Left ventricle myocardium inferior (tissue), 1 donor: ENCODE data around the gene BSPH1. TPM values are rescaled to one million over a fixed set of nuclear protein-coding genes. Genes with fewer than 3 reads are reported as not detected.
"Not testable (repeated sequence)": the region's sequence is repeated elsewhere in the genome, so short reads cannot be mapped to it uniquely, and the experiment has no call there.

Source experiments
- DNase-seq: peaks from one replicate; pipeline ENCODE4 v3.0.0-alpha.2; 2020
- H3K27ac ChIP-seq: fragments of 200-600 bp; replicated peaks from 2 replicates; pipeline ENCODE4 v1.8.0; 2021
- H3K27me3 ChIP-seq: fragments of 200-600 bp; 2 replicates; pipeline ENCODE4 v1.8.0; 2021; ENCODE audit warnings: low read depth
- H3K36me3 ChIP-seq: fragments of 200-600 bp; 2 replicates; pipeline ENCODE4 v1.8.0; 2021
- H3K4me1 ChIP-seq: fragments of 200-600 bp; 2 replicates; pipeline ENCODE4 v1.8.0; 2021
- H3K4me3 ChIP-seq: fragments of 200-600 bp; 2 replicates; pipeline ENCODE4 v1.8.0; 2021; ENCODE audit warnings: mild to moderate bottlenecking, moderate library complexity
- H3K9me3 ChIP-seq: fragments of 200-600 bp; replicated peaks from 2 replicates; pipeline ENCODE4 v1.8.0; 2021
- intact Hi-C: fragments of 100-400 bp; cut with micrococcal nuclease; formaldehyde crosslinking; loops from one replicate; pipeline ENCODE4 v1.11.0; 2022
- total RNA-seq: library from RNA; stranded (reverse); fragmentation: NEBNext Ultra II Directional; extraction: Animal tissue kit (Norgen Biotek cat#: 25700); gene quantifications from one replicate; pipeline ENCODE4 v1.2.1, GENCODE V29; 2021
- TF ChIP-seq, protein P1 (sequence below): fragments of 200-600 bp; IDR thresholded peaks from 2 replicates; pipeline ENCODE4 v1.8.0; 2021; ENCODE audit warnings: antibody characterized with exemption, mild to moderate bottlenecking, borderline replicate concordance
- donor health status: DM: no; HTN: yes; CAD: no; lungs with severe emphysema.

Gene BSPH1
- total RNA-seq, 1 donor from 2014 or later = not detected

- H3K9me3 ChIP-seq, intact Hi-C loops, H3K4me3 ChIP-seq, DNase-seq, H3K27me3 ChIP-seq, H3K4me1 ChIP-seq, H3K36me3 ChIP-seq, H3K27ac ChIP-seq: not testable (repeated sequence)
- TF ChIP-seq, protein P1, sequence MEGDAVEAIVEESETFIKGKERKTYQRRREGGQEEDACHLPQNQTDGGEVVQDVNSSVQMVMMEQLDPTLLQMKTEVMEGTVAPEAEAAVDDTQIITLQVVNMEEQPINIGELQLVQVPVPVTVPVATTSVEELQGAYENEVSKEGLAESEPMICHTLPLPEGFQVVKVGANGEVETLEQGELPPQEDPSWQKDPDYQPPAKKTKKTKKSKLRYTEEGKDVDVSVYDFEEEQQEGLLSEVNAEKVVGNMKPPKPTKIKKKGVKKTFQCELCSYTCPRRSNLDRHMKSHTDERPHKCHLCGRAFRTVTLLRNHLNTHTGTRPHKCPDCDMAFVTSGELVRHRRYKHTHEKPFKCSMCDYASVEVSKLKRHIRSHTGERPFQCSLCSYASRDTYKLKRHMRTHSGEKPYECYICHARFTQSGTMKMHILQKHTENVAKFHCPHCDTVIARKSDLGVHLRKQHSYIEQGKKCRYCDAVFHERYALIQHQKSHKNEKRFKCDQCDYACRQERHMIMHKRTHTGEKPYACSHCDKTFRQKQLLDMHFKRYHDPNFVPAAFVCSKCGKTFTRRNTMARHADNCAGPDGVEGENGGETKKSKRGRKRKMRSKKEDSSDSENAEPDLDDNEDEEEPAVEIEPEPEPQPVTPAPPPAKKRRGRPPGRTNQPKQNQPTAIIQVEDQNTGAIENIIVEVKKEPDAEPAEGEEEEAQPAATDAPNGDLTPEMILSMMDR = peak; percentile 56
These were observed 71.9 kb downstream of the BSPH1 start for GRCh38 chr19:47920107-47920506.

Other genes with a start within 250 kb of the BSPH1 start
- gene NOP53, start 246.6 kb downstream of the BSPH1 start, total RNA-seq = 169 TPM
- gene SELENOW, start 213.5 kb downstream of the BSPH1 start, total RNA-seq = 1,019 TPM
- gene TPRX1, start 187.6 kb downstream of the BSPH1 start, total RNA-seq = not detected
- not detected for gene CRX, start 170.2 kb downstream of the BSPH1 start, total RNA-seq
- not detected for gene TPRX2, start 132.9 kb downstream of the BSPH1 start, total RNA-seq
- not detected for gene SULT2A1, start 105.9 kb downstream of the BSPH1 start, total RNA-seq
- not detected for gene ELSPBP1, start 2.5 kb upstream of the BSPH1 start, total RNA-seq
- gene CABP5, start 51.9 kb upstream of the BSPH1 start, total RNA-seq = not detected
- 35.3 TPM for gene PLA2G4C, start 118.6 kb upstream of the BSPH1 start, total RNA-seq
- gene LIG1, start 178.2 kb upstream of the BSPH1 start, total RNA-seq = 3.4 TPM
- gene ZSWIM9, start 178.5 kb upstream of the BSPH1 start, total RNA-seq = 7.6 TPM